ENCODE data around the gene CCDC14. TPM values are rescaled to one million over a fixed set of nuclear protein-coding genes. Genes with fewer than 3 reads are reported as not detected.
"Not testable (repeated sequence)": the region's sequence is repeated elsewhere in the genome, so short reads cannot be mapped to it uniquely, and the experiment has no call there.

Gene CCDC14, protein sequence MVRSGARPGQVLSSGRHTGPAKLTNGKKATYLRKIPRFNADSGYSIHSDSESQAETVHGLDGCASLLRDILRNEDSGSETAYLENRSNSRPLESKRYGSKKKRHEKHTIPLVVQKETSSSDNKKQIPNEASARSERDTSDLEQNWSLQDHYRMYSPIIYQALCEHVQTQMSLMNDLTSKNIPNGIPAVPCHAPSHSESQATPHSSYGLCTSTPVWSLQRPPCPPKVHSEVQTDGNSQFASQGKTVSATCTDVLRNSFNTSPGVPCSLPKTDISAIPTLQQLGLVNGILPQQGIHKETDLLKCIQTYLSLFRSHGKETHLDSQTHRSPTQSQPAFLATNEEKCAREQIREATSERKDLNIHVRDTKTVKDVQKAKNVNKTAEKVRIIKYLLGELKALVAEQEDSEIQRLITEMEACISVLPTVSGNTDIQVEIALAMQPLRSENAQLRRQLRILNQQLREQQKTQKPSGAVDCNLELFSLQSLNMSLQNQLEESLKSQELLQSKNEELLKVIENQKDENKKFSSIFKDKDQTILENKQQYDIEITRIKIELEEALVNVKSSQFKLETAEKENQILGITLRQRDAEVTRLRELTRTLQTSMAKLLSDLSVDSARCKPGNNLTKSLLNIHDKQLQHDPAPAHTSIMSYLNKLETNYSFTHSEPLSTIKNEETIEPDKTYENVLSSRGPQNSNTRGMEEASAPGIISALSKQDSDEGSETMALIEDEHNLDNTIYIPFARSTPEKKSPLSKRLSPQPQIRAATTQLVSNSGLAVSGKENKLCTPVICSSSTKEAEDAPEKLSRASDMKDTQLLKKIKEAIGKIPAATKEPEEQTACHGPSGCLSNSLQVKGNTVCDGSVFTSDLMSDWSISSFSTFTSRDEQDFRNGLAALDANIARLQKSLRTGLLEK
- 56.0 TPM for total RNA-seq

DNA sequence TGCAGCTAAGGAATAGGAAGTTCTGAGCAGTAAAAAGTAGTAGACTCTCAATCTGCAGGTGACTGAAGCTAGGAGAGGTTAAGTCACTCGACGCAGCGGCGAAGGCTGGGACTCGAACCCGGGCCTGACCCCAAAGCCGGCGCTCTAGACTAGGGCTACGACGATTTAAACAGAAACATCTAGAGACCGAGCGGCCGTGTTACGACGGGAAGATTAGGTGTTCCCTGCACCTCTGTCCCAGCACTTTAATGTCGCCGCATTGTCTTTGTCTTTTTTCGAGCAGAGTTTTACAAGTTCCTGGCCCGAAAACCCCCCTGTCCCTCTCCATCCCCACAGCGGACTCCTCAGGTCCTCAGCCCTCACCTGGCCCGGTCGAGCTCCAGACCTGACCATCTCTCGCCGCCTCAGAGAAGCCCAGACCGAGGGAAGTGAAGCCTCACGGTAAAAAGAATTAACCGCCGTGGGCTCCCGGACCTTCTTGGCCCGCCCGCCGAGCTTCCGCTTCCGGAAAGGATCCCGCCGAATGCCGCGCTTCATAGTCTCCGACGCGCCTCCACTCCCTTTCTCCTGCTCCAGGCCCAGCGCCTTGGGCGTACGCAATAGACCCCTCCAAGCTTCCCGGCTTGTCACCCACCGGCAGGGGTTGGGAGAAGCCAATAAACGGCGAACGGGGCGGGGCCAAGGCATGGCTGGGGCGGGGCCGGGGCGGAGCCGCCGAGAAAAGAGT lies at the start of gene CCDC14:
CCDC14 (minus strand) TSS at position 449 of the 727 bp plus-strand sequence; CDS start at position 393, 56 bp downstream.
- DNase-seq (ENCODE audit: low read depth in 2 of 3, low spot score in 2 of 3), result peak; percentile 33 to 87 (median 83)

DNA sequence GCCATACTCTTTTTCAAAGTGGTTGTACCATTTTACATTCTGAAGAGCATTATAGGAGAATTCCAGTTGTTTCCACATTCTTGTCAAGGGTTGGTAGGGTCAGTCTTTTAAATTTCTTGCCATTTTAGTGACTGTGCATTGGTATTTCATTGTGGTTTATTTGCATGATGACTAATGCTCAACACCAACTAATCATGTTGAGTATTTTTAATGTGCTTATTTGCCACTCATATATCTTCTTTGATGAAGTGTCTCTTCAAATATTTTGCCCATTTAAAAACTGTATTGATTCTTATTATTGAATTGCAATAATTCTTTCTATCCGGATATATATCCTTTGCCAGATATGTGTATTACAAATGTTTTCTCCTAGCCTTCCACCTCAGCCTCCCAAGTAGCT lies 47.3 kb upstream of the CCDC14 start:
- not testable (repeated sequence) for DNase-seq (ENCODE audit: low read depth in 2 of 3, low spot score in 2 of 3)

DNA sequence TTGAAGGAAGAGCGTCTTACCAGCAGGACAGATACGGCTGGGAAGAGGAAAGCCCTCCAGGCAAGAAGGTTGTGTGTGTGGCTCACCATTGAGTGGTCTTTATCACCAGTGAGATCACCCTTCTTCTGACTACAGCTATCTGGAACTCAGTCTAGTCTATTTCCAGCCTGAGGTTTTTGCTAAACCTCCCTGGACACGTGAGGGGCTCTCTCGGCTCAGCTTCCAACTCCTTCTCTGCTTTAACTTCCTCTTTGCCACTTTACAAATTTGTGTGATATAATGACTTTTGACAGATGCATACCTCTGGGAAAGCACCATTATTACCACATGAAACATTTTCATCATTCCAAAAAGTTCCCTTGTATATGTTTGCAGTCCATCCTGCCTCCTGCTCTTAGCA lies 46.2 kb upstream of the CCDC14 start:
- peak in 2 of 3 donors; percentile 48 to 74 for DNase-seq (ENCODE audit: low read depth in 2 of 3, low spot score in 2 of 3)

DNA sequence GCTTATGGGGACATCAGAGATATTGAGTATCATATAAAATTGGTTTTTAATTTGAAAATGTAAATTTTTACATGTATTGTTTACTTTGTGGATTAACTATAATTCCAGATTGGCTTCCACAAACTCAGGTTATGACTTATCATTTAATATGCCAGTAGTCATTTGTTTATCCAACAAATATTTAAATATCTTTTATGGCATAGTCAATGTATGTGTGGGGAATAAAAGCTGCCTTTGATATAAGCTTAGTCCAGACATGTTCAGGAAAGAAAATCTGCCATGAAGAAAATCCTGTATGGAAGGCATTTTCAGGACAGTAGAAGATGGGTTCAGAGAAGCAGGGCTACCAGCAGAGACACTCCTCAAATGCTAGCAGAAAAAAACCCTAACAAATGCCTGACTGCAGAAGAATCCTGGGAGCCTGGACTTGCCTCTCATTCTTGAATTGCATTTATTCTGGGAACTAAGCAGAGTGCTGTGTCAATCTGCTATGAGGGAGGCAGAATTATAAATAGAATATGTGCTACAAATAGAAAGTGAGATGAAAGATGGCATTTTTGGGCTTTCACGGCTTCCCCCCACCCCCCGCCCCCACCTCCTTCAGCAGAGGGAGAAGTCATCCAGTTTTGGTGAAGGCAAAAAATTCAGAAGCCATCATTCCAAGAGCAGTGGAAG lies 41.5 kb upstream of the CCDC14 start:
- not testable (repeated sequence) for DNase-seq (ENCODE audit: low read depth in 2 of 3, low spot score in 2 of 3)

DNA sequence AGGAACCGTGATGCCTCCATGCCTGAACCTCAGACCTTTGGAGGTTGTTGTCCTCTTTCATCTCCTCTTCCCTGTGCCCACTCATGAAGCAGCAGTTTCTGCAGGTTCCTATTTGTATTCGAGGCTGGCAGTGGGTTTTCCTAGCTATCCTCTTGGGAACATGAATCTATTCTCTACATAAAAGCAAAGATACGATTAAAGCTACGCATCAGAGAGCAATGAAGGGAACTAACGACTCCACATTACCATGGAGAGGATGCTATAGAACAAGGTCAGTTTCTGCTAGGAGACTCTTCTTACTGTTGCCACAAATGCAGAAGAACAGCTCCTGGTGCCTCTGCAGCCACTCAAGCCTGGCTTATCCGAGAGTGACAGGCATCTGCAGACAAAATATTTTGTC lies 40.3 kb upstream of the CCDC14 start:
- DNase-seq (ENCODE audit: low read depth in 2 of 3, low spot score in 2 of 3), result not testable (repeated sequence)

DNA sequence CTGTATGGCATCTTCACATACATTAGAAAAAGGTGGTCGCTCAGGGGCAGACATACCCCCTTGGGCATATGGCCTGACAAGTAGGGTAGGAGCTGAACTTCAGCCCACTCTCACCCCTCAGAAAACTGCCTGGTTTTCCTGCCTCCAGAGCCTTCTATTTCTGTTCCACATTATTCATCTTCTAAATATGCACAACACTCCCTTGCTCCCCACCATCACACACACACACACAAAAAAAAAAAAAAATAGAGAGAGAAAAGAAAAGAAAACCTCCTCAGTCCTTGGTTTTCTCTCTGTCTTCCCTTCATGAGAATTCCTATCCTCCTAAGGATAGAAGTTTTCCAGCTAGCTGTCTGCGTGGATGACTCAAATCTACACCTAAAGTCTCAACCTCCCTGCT lies 36.5 kb upstream of the CCDC14 start:
- no peak for DNase-seq (ENCODE audit: low read depth in 2 of 3, low spot score in 2 of 3)

DNA sequence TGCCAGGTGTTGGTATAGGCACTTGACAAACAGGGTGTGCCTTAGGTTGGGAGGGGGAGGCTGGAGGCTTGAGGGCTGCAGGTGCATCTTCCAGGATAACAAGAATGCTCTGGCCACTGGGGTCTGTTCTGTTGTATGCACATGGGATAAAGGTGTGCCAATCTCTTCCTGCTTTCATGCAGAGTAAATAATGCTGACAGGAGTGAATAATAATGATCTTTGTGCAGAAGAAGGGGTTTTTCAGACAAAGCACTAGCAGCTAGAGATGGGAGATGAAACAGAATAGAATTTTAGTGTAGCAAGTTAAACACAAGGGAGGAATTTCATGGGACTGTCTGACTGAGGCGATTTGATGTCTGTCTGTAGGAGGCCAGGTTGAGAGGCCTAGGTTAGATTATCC lies 32.8 kb upstream of the CCDC14 start:
- no peak for DNase-seq (ENCODE audit: low read depth in 2 of 3, low spot score in 2 of 3)

DNA sequence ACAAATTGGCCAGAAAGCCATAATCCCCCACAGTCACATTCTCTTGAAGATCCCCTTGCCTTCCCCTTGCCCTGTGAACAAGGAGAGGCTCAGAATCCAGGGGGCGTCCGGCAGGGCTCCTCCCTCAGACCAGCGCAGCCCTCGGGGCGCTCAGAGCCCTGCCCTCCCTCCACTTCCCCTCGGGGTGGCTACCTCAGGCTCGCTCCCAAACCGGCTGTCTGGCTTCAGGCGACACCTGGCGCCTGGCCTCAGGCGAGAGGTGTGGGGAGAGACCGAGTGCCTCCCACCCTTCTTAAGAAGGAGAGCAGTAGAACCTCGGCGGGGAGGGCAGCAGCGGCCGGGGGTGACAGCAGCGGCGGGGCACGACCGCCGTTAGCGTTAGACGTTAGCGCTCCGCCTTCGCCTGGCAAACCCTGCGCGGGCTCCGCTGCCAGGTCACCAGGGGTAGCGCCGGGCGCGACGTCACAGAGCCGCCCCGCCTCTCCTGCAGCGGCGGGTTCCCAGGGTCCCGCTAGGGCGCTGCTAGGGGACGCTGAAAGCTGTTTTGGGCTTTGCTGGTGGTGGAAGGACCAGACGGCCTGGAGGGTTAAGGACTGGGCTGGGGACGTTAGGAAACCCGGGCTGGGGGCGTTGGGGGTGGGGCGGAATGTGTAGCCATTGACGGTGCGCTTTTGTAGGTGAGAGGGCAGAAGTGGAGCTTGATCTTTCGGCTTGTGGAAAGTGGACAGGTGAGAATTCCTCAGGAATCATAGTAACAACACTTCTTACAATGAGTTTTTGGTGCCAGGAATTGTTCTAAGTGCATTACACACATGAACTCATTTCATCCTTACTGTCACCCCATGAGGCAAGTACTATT lies 30.9 kb upstream of the CCDC14 start, which contains the start of gene ROPN1:
ROPN1 (minus strand) TSS at position 395 of the 859 bp plus-strand sequence. CDS start 11,643 bp downstream, outside the sequence.
- DNase-seq (ENCODE audit: low read depth in 2 of 3, low spot score in 2 of 3), result not testable (repeated sequence)

DNA sequence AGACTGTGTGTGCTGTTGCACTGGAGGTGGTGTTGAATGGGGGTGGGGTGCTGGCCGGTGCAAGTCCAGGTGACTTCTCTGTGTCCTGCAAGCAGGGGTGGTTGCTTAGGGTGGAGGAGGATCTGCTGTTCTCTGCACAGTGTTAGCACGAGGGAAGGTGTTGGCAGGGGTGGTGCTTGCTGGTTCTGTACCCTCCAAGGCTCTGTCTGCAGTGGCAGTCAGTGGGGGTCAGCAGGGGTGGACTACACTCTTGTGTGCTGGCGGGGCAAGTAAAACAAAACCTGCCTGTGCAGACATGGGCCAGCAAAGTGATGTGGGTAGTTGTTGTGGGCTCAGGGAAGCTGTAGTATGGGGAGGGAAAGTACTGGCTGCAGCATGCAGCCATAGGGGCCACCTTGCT lies 25.4 kb upstream of the CCDC14 start:
- no peak for DNase-seq (ENCODE audit: low read depth in 2 of 3, low spot score in 2 of 3)

DNA sequence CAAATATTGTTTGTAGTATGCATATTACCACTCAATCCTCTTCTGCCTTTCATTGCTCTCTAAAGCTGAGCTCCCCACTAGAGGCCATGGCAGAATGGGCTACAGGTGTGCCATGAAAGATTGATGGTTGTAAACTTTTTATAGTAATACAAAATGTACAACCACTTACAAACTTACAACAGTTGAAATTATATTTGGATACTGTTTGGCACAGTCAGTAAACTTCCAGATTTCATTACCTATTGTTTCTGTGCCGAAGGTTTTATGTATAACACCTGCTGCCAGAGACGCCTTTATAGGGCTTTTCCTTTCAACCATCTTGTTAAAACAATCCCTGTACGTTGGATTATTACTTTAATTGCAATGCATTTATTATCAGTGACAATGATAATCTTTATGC lies 23.9 kb upstream of the CCDC14 start:
- no peak for DNase-seq (ENCODE audit: low read depth in 2 of 3, low spot score in 2 of 3)

DNA sequence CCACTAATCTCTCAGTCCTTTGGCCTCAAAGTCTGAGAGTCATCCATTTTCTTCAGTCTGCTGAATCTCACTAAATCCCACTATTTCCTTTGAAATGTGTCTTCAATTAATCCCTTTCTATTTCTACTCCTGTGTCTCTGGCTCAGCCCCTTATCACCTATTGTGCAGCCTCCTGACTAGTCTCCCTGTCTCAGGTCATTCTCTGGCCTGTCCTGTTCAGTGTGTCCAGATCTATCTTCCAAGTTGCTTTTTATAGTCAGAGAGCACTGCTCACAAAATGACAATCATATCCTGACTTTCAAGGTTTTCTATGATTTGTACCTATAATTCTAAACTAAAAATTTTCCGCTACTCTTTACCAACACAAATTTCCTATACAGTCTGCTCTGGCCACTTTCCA lies 23.3 kb upstream of the CCDC14 start:
- no peak for DNase-seq (ENCODE audit: low read depth in 2 of 3, low spot score in 2 of 3)

DNA sequence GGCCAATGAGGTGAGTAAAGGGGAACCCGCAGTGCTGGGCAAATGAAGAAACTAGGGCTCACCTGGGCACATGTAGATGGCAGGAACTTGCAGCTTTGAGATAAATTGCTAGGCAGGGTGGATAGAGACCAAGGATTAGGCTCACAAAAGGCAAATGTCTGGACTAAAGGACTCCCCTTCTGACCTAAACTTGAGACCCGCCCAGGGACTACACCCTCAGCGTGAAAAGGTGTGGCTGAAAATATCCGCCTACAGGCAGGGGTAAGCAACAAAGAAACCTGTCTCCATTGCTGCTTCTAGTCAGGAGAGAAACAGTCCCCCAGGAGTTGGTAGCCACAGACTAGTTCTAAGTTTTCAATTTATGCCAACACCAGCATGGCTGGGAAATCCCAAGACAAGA lies 20.3 kb upstream of the CCDC14 start:
- not testable (repeated sequence) for DNase-seq (ENCODE audit: low read depth in 2 of 3, low spot score in 2 of 3)

DNA sequence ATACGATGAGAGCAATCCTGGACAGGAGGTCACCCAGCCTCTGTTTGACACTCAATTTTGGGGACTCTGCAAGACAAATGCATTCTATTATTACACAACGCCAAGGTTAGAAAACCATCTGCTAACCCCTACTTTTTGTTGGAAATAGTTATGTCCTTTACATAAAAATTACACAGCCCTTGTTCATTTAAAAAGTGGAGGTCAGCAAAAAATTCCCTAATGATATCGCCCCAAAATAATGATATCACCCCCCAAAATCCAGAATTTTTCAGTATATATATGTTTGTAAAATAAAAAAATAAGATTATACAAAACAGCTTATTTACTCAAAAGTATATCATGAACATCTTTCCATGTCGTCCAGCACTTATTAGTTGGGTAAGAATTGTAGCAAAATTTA lies 19.5 kb upstream of the CCDC14 start:
- DNase-seq (ENCODE audit: low read depth in 2 of 3, low spot score in 2 of 3), result no peak

DNA sequence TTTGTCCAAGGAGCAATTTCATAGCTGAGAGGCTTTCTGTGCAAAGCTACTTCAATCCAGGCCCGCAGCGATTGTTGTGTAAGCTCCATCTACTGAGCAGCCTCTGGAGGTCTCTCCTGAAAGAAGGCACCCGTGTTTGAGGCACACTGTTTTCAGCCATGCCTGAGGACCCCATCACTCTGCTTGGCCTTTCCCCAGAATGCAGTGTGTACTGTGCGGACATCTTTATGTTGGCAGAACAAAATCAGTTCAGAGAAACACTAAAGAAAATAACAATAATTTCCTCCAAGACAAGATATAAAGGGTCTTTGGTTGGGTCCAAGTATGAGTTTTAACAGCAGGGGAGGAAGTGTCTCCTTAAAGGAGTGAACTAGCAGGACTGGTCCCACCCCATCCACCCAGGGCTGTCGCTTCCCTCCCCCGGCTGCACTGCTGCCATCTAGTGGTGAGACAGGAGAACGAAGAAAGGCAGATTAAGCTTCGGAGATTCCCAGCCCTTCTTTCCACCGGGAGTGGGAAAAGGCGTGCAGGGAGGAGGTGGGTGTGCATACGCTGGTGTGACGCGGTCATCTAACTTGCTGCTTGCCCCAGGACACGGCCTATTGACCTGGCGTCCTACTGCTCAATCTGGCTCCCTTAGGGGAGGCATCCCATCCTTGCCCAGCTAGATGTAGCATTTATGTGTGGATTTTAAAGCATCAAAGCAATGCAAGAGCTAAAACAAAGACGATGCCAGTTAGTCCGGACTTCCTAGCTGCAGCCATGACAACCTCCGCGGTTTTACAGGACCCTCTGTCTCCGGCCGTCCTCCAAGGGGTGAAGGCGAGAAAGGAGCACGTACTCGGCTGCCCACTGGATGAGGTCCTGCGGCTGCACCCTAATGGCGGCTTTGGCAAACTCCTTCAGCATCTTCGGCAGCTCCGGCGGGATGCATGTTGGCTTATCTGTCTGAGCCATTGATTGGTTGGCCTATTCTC lies 18.8 kb upstream of the CCDC14 start:
- DNase-seq (ENCODE audit: low read depth in 2 of 3, low spot score in 2 of 3), result peak in 2 of 3 donors; percentile 8 to 16

DNA sequence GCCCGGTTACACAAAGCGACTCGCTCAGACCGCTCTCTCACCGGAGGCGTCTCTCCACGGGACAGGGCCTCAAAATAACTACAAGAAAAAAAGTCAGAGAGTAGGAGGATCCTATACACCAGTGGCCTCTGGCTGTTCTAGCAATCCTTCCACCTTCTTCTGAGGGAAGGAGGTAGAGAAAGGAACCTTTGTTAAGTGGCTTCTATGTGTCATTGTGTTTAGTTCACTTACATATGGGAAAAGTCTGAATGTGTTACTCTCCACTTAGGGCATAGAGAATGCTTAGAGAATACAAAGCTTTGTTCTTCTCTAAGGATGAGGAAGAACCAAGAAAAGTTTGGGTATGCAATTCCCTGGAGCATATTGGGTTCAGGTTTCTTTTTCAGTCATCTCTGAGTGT lies 15.9 kb upstream of the CCDC14 start:
- DNase-seq (ENCODE audit: low read depth in 2 of 3, low spot score in 2 of 3), result not testable (repeated sequence)

DNA sequence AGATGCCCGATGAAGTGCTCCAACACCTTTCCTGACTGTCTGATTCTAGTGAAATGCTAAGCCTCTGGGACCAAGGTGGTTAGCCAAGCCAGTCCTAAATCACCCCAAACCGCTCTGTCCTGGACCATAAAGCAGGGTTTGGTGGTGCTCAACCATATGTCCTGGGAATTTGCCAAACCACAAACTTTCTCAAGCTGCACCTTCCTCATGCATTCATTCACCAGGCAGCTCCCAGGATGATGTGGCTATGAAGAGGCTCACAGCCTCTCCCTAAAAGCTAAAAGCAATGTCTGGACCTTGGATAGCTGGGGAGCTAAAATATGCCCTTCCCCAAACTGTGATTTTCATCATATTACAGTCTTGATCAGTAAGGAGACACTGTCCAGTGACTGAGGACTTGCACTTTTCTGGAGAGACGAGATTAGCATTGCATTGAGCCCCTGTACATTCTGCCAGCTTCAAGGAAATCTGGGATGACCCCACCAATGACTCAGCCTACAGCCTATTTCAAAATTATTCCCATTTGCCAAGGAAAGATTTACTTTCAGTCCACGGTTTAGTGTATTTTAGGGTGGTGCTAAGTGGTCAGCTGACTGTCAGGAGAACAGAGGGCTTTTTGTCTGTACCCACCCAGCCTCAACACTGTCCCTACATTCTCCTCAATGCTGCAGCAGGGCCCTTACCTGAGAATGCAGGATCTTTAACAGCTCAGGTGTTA lies 15.3 kb upstream of the CCDC14 start:
- not testable (repeated sequence) for DNase-seq (ENCODE audit: low read depth in 2 of 3, low spot score in 2 of 3)

DNA sequence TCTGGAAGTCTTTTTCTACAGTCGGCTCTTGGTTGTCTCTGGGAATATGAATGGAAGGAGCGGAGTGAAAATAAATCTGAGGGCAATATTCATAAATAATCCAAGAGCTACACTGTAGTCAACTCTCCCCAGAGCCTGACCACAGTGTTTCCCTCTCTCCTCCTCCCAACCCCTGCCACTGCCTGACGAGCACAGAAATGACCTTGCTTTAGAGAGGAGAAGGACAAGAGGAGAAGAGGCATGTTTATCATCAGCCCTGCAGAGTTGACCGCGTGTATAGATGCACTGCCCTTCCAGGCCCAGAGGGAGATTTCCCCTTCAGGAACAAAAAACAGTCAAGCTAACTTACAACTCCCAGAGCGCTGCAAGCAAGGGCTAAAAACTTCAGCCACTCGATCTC lies 14.0 kb upstream of the CCDC14 start:
- DNase-seq (ENCODE audit: low read depth in 2 of 3, low spot score in 2 of 3), result not testable (repeated sequence)
